Sigmoid colon (tissue), 4 donors: Measurements from ENCODE around the gene SNTB2.

Experiments
- POLR2A ChIP-seq, 2 donors: fragments of 450-650 bp; IDR thresholded peaks; one replicate each; pipeline ENCODE4 v1.6.1; 2016; ENCODE audit warnings: antibody characterized with exemption in 2 of 2, mild to moderate bottlenecking in 2 of 2, moderate library complexity in 2 of 2
- POLR2AphosphoS5 ChIP-seq, 4 donors: sonication (generic); formaldehyde crosslinking; IDR thresholded peaks; one replicate each; pipeline ENCODE4 v1.6.1; 2017; ENCODE audit warnings: antibody characterized with exemption in 4 of 4

DNA sequence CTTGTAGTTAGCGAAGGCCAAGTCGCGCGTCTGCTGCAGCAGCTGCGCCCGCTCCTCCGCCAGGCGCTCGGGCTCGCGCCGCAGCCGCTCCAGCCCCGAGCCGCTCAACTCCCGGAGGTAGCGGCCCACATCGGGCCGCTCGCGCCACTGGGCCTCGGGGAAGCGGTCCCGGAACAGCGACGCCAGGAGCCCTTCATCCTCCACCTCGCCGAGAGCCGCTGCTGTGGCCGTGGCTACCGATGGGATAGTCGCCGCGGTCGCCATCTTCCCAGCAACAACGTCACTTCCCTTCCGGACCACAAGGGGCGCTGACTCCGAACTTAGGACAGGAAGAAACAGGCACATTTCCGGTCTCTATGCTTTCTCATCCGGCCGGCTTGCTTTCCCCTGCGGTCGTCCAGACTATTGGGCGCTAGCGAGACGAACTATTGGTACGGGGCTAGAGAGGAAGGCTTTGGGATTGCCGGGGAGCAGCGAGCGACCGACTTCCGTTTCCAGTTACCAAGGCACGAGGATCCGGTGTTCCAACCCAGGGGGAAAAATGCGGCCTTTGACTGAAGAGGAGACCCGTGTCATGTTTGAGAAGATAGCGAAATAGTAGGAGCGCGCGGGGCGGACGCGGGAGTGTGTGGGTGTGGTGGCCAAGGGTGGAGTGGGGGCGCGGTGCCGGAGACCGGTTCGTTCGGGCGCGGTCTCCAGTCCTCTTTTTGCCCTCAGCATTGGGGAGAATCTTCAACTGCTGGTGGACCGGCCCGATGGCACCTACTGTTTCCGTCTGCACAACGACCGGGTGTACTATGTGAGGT is 152.5 kb downstream of the SNTB2 start, which contains the start of the genes COG8 and NIP7:
- TF ChIP-seq POLR2AphosphoS5 (IDR thresholded peaks at IDR 0.05): peak; percentile 33 to 85 (median 82)
- TF ChIP-seq POLR2A (IDR thresholded peaks at IDR 0.05): peak in 1 of 2 donors; percentile 30
